H9 (cell line): ENCODE data around the gene ZNF12. TPM values are rescaled to one million over a fixed set of nuclear protein-coding genes. Genes with fewer than 3 reads are reported as not detected.
A peak's percentile ranks its signal among the peaks of the same experiment; 100 is the strongest.

Experiments
- DNase-seq: peaks from one replicate; pipeline ENCODE4 v3.0.0-alpha.2; 2017
- H2AFZ ChIP-seq: one replicate; pipeline ENCODE4 v1.6.1; 2013; ENCODE audit warnings: mild to moderate bottlenecking, low read length, control low read depth, moderate library complexity
- H2AK5ac ChIP-seq: 2 replicates; pipeline ENCODE4 v1.6.1; 2013; ENCODE audit warnings: low read length, control low read depth, mixed read lengths; ENCODE audit not compliant: insufficient read length
- H2BK120ac ChIP-seq: one replicate; pipeline ENCODE4 v1.6.1; 2013; ENCODE audit warnings: low read depth, mild to moderate bottlenecking, low read length, control low read depth, inconsistent platforms; ENCODE audit not compliant: poor library complexity, severe bottlenecking
- H2BK12ac ChIP-seq: 2 replicates; pipeline ENCODE4 v1.6.1; 2013; ENCODE audit warnings: low read length, control low read depth, mixed read lengths, low read depth; ENCODE audit not compliant: insufficient read length
- H2BK15ac ChIP-seq: 2 replicates; pipeline ENCODE4 v1.6.1; 2013; ENCODE audit warnings: low read depth, low read length, control low read depth
- H2BK20ac ChIP-seq: one replicate; pipeline ENCODE4 v1.6.1; 2013; ENCODE audit warnings: low read depth, mild to moderate bottlenecking, low read length, control low read depth, inconsistent platforms; ENCODE audit not compliant: poor library complexity, severe bottlenecking
- H2BK5ac ChIP-seq: 2 replicates; pipeline ENCODE4 v1.6.1; 2013; ENCODE audit warnings: low read length, control low read depth, mixed read lengths; ENCODE audit not compliant: insufficient read length
- H3K14ac ChIP-seq: 2 replicates; pipeline ENCODE4 v1.6.1; 2013; ENCODE audit warnings: low read length, control low read depth; ENCODE audit not compliant: insufficient read depth
- H3K18ac ChIP-seq: 2 replicates; pipeline ENCODE4 v1.6.1; 2013; ENCODE audit warnings: low read depth, mild to moderate bottlenecking, mixed read lengths, low read length, control low read depth; ENCODE audit not compliant: insufficient read length
- H3K23ac ChIP-seq: 2 replicates; pipeline ENCODE4 v1.6.1; 2013; ENCODE audit warnings: low read length, control low read depth, mixed read lengths, low read depth; ENCODE audit not compliant: insufficient read length
- H3K23me2 ChIP-seq: 2 replicates; pipeline ENCODE4 v1.6.1; 2013; ENCODE audit warnings: low read depth, mild to moderate bottlenecking, mixed read lengths, low read length, control low read depth; ENCODE audit not compliant: insufficient read length, poor library complexity, severe bottlenecking
- H3K27ac ChIP-seq: 2 replicates; pipeline ENCODE4 v1.5.1; 2013; ENCODE audit warnings: low read length, control low read depth, mixed read lengths, low read depth; ENCODE audit not compliant: insufficient read length
- H3K27me3 ChIP-seq: 2 replicates; pipeline ENCODE4 v1.6.1; 2013; ENCODE audit warnings: low read length, control low read depth, inconsistent platforms; ENCODE audit not compliant: insufficient read depth
- H3K4ac ChIP-seq: 2 replicates; pipeline ENCODE4 v1.6.1; 2013; ENCODE audit warnings: low read depth, mild to moderate bottlenecking, control low read depth, inconsistent platforms, low read length, moderate library complexity
- H3K4me1 ChIP-seq: 2 replicates; pipeline ENCODE4 v1.6.1; 2013; ENCODE audit warnings: low read length, control low read depth, inconsistent platforms; ENCODE audit not compliant: insufficient read depth
- H3K4me2 ChIP-seq: 2 replicates; pipeline ENCODE4 v1.6.1; 2013; ENCODE audit warnings: low read length, control low read depth, mixed read lengths; ENCODE audit not compliant: insufficient read length, insufficient read depth
- H3K56ac ChIP-seq: 2 replicates; pipeline ENCODE4 v1.6.1; 2013; ENCODE audit warnings: low read depth, mild to moderate bottlenecking, mixed read lengths, low read length, control low read depth; ENCODE audit not compliant: insufficient read length
- H3K79me1 ChIP-seq: 2 replicates; pipeline ENCODE4 v1.6.1; 2013; ENCODE audit warnings: low read depth, mild to moderate bottlenecking, moderate library complexity, low read length, control low read depth, inconsistent platforms; ENCODE audit not compliant: insufficient read depth, poor library complexity, severe bottlenecking
- H3K79me2 ChIP-seq: 2 replicates; pipeline ENCODE4 v1.6.1; 2013; ENCODE audit warnings: low read length, control low read depth, inconsistent platforms; ENCODE audit not compliant: insufficient read depth
- H3K9ac ChIP-seq: 2 replicates; pipeline ENCODE4 v1.6.1; 2013; ENCODE audit warnings: low read length, control low read depth, mixed read lengths; ENCODE audit not compliant: insufficient read length; ENCODE audit errors: extremely low read depth
- H3K9me3 ChIP-seq: one replicate; pipeline ENCODE4 v1.6.1; 2013; ENCODE audit warnings: low read depth, low read length, inconsistent platforms; ENCODE audit not compliant: control insufficient read depth
- H3T11ph ChIP-seq: one replicate; pipeline ENCODE4 v1.6.1; 2013; ENCODE audit warnings: mild to moderate bottlenecking, low read length, control low read depth, inconsistent platforms
- H4K20me1 ChIP-seq: one replicate; pipeline ENCODE4 v1.6.1; 2013; ENCODE audit not compliant: control insufficient read depth, insufficient read length, insufficient read depth
- H4K5ac ChIP-seq: 2 replicates; pipeline ENCODE4 v1.6.1; 2013; ENCODE audit warnings: low read depth, mild to moderate bottlenecking, mixed read lengths, low read length, control low read depth; ENCODE audit not compliant: insufficient read length
- H4K8ac ChIP-seq: replicated peaks from 2 replicates; pipeline ENCODE4 v1.6.1; 2013; ENCODE audit warnings: low read length, control low read depth, mixed read lengths, low read depth; ENCODE audit not compliant: insufficient read length
- H4K91ac ChIP-seq: 2 replicates; pipeline ENCODE4 v1.6.1; 2013; ENCODE audit warnings: low read depth, mild to moderate bottlenecking, moderate library complexity, mixed read lengths, low read length, control low read depth; ENCODE audit not compliant: insufficient read length
- H3K27ac Mint-ChIP-seq, 3 experiments: 2 replicates in 2 of 3; 3 replicates in 1 of 3; pipeline ENCODE4 v1.8.0; 2020 to 2021; ENCODE audit warnings: mixed read lengths in 3 of 3, mild to moderate bottlenecking in 1 of 3, moderate library complexity in 1 of 3
- H3K27me3 Mint-ChIP-seq: 2 replicates; pipeline ENCODE4 v1.8.0; 2021; ENCODE audit warnings: low read depth, mild to moderate bottlenecking, moderate library complexity, mixed read lengths
- H3K36me3 Mint-ChIP-seq, 3 experiments: 2 replicates in 2 of 3; 3 replicates in 1 of 3; pipeline ENCODE4 v1.8.0; 2020 to 2021; ENCODE audit warnings: low read depth in 3 of 3, mixed read lengths in 3 of 3; ENCODE audit not compliant: insufficient read depth in 1 of 3
- H3K4me1 Mint-ChIP-seq, 2 experiments: 2 replicates each; pipeline ENCODE4 v1.8.0; 2020; ENCODE audit warnings: mixed read lengths in 2 of 2
- H3K4me3 Mint-ChIP-seq, 2 experiments: 2 replicates in 1 of 2; 3 replicates in 1 of 2; pipeline ENCODE4 v1.8.0; 2020 to 2021; ENCODE audit warnings: mild to moderate bottlenecking in 2 of 2, mixed read lengths in 2 of 2, moderate library complexity in 1 of 2
- H3K9me3 Mint-ChIP-seq, 2 experiments: 2 replicates in 1 of 2; 3 replicates in 1 of 2; pipeline ENCODE4 v1.8.0; 2020; ENCODE audit warnings: mild to moderate bottlenecking in 2 of 2, mixed read lengths in 2 of 2, moderate library complexity in 1 of 2
- WGBS: extraction: QIAGEN DNeasy Blood & Tissue Kit; methylation state at CpG from one replicate; pipeline ENCODE4 v1.1.7; 2013; ENCODE audit warnings: missing lambda C conversion rate, low lambda C conversion rate, mixed read lengths; ENCODE audit not compliant: insufficient read length; ENCODE audit errors: extremely low coverage; 5-methylcytosine and 5-hydroxymethylcytosine counted together
- total RNA-seq: library from RNA; stranded (reverse); gene quantifications from 2 replicates; pipeline ENCODE4 v1.2.1, GENCODE V29; 2021
- TF ChIP-seq, protein P1 (sequence below): fragments of 200-600 bp; sonication (generic); conservative IDR thresholded peaks from 3 replicates; pipeline ENCODE4 v1.8.0; 2021; ENCODE audit warnings: antibody characterized with exemption, mild to moderate bottlenecking

The ZNF12 gene
- total RNA-seq, 1 experiment from 2014 or later, result 19.1 TPM

GRCh38 chr7:6650521-6651011 lies 56.2 kb downstream of the ZNF12 start:
- Histone ChIP-seq H2BK5ac (no peak overlapping the region), H3K4me1 (no peaks in the 10 kb centered on the region), H3K9ac (no peak overlapping the region), H3K56ac (no peak overlapping the region), H3K9me3 (no peaks in the 10 kb centered on the region), H3K4me2 (no peak overlapping the region), H3K18ac (no peak overlapping the region), H3K79me1 (no peaks in the 10 kb centered on the region), H2BK120ac (no peak overlapping the region), H2AK5ac (no peak overlapping the region), H3K27ac (no peak overlapping the region), H4K8ac (no peak overlapping the region), H3K23me2 (no peaks in the 10 kb centered on the region), H2BK12ac (no peak overlapping the region), H3T11ph (no peak overlapping the region), H3K27me3 (no peaks in the 10 kb centered on the region), H4K5ac (no peak overlapping the region), H2BK15ac (no peak overlapping the region), H3K23ac (no peak overlapping the region), H3K79me2 (no peaks in the 10 kb centered on the region), H4K91ac (no peak overlapping the region), H4K20me1 (no peaks in the 10 kb centered on the region), H3K4ac (no peak overlapping the region), H3K14ac (no peak overlapping the region), H2BK20ac (no peak overlapping the region), H2AFZ (no peak overlapping the region)
- Mint-ChIP-seq H3K4me3 (no peak overlapping the region), H3K4me1 (no peaks in the 10 kb centered on the region), H3K36me3 (peaks cover 15 to 26% (median 26%) of the 10 kb centered on the region in 3 experiments), H3K9me3 (peaks cover 0 to 4% of the 10 kb centered on the region in 2 experiments; a peak in 2 of 5 replicates), H3K27ac (peak overlapping the region in 1 of 3 experiments; percentile 49; a peak in 1 of 7 replicates), H3K27me3 (no peaks in the 10 kb centered on the region)
- no CpG with 5 or more reads among the region's 12 CpGs for WGBS
- no peak for DNase-seq
- TF ChIP-seq, protein P1, sequence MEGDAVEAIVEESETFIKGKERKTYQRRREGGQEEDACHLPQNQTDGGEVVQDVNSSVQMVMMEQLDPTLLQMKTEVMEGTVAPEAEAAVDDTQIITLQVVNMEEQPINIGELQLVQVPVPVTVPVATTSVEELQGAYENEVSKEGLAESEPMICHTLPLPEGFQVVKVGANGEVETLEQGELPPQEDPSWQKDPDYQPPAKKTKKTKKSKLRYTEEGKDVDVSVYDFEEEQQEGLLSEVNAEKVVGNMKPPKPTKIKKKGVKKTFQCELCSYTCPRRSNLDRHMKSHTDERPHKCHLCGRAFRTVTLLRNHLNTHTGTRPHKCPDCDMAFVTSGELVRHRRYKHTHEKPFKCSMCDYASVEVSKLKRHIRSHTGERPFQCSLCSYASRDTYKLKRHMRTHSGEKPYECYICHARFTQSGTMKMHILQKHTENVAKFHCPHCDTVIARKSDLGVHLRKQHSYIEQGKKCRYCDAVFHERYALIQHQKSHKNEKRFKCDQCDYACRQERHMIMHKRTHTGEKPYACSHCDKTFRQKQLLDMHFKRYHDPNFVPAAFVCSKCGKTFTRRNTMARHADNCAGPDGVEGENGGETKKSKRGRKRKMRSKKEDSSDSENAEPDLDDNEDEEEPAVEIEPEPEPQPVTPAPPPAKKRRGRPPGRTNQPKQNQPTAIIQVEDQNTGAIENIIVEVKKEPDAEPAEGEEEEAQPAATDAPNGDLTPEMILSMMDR, result no peak
